Keratinocyte (primary cell): ENCODE results near the gene IDI1. TPM values are rescaled to one million over a fixed set of nuclear protein-coding genes. Genes with fewer than 3 reads are reported as not detected.

Experiments used
- DNase-seq: peaks from one replicate; pipeline ENCODE4 v3.0.0-alpha.2; 2011; ENCODE audit warnings: low read depth, missing footprints, low spot score
- FAIRE-seq: peaks from 2 replicates; lab custom pipeline; 2011; peaks lifted over from hg19 to GRCh38; lab: Jason Lieb, UNC
- H2AFZ ChIP-seq: 2 replicates; pipeline ENCODE4 v1.6.0; 2012; ENCODE audit warnings: low read length, control low read depth, inconsistent platforms; ENCODE audit not compliant: control insufficient read depth
- H3K27ac ChIP-seq: 2 replicates; pipeline ENCODE4 v1.5.1; 2011; ENCODE audit warnings: low read length; ENCODE audit not compliant: control insufficient read depth, insufficient read depth
- H3K27me3 ChIP-seq: 3 replicates; pipeline ENCODE4 v1.6.0; 2011; ENCODE audit warnings: low read length; ENCODE audit not compliant: control insufficient read depth, insufficient read depth; ENCODE audit errors: extremely low read depth
- H3K36me3 ChIP-seq, 2 experiments: 2 replicates in 1 of 2; 3 replicates in 1 of 2; pipeline ENCODE4 v1.5.1; 2011; ENCODE audit warnings: low read length in 2 of 2, mild to moderate bottlenecking in 1 of 2; ENCODE audit not compliant: control insufficient read depth in 2 of 2, insufficient read depth in 2 of 2; ENCODE audit errors: extremely low read depth in 1 of 2
- H3K4me1 ChIP-seq: 3 replicates; pipeline ENCODE4 v1.5.1; 2011; ENCODE audit warnings: low read length; ENCODE audit not compliant: control insufficient read depth, insufficient read depth; ENCODE audit errors: extremely low read depth
- H3K4me2 ChIP-seq: 3 replicates; pipeline ENCODE4 v1.6.0; 2011; ENCODE audit warnings: low read depth, low read length; ENCODE audit not compliant: control insufficient read depth, insufficient read depth; ENCODE audit errors: extremely low read depth
- H3K4me3 ChIP-seq, 3 experiments: fragments of 200-600 bp in 1 of 3; sonication (generic) in 1 of 3; 2 replicates in 2 of 3; 3 replicates in 1 of 3; pipeline ENCODE4 v1.5.1; 2011 to 2016; ENCODE audit warnings: low read length in 3 of 3, mild to moderate bottlenecking in 3 of 3, control low read depth in 2 of 3, inconsistent platforms in 1 of 3, low read depth in 1 of 3, mixed read lengths in 1 of 3, mixed run types in 1 of 3, moderate library complexity in 1 of 3; ENCODE audit not compliant: control insufficient read depth in 2 of 3, insufficient read depth in 2 of 3; ENCODE audit errors: extremely low read depth in 1 of 3
- H3K79me2 ChIP-seq: 2 replicates; pipeline ENCODE4 v1.6.0; 2012; ENCODE audit warnings: low read length; ENCODE audit not compliant: control insufficient read depth, insufficient read depth
- H3K9ac ChIP-seq: 3 replicates; pipeline ENCODE4 v1.6.0; 2011; ENCODE audit warnings: low read length; ENCODE audit not compliant: control insufficient read depth, insufficient read depth; ENCODE audit errors: extremely low read depth
- H3K9me1 ChIP-seq: 3 replicates; pipeline ENCODE4 v1.6.0; 2011; ENCODE audit warnings: low read length; ENCODE audit not compliant: control insufficient read depth, insufficient read depth; ENCODE audit errors: extremely low read depth
- H3K9me3 ChIP-seq: 2 replicates; pipeline ENCODE4 v1.5.1; 2012; ENCODE audit warnings: low read depth, low read length; ENCODE audit not compliant: control insufficient read depth
- H4K20me1 ChIP-seq: 3 replicates; pipeline ENCODE4 v1.6.0; 2011; ENCODE audit warnings: low read length; ENCODE audit not compliant: control insufficient read depth, insufficient read depth; ENCODE audit errors: extremely low read depth
- EZH2 ChIP-seq: IDR thresholded peaks from one replicate; pipeline ENCODE4 v1.6.1; 2012; ENCODE audit warnings: inconsistent platforms, mild to moderate bottlenecking, low read length, moderate library complexity
- dilution Hi-C: fragments of 300-500 bp; cut with MboI; formaldehyde crosslinking; loops from one replicate; pipeline ENCODE4 v1.7.0; 2020; ENCODE audit warnings: low sequenced_read_pairs; ENCODE audit not compliant: extremely low pct_ligation_motif_present
- polyA plus RNA-seq, 5 experiments: library from polyadenylated mRNA; depleted of rRNA in 3 of 5; stranded (reverse) in 3 of 5; stranded (forward) in 1 of 5; unstranded in 1 of 5; fragments of >200 nt; gene quantifications; 1 replicate in 1 of 5; 2 replicates in 3 of 5; 3 replicates in 1 of 5; pipeline versions ENCODE4 v1.2.1 to v1.2.3, GENCODE V29; 2011 to 2012; ENCODE audit warnings: missing spikeins in 2 of 5, low read depth in 1 of 5, low replicate concordance in 1 of 5
- TF ChIP-seq, protein P1 (sequence below), 3 experiments: IDR thresholded peaks in 1 of 3; conservative IDR thresholded peaks in 1 of 3; optimal IDR thresholded peaks in 1 of 3; 2 replicates in 2 of 3; 3 replicates in 1 of 3; pipeline versions ENCODE3 to v1.5.1; 2011; ENCODE audit warnings: low read length in 3 of 3, mild to moderate bottlenecking in 3 of 3, moderate library complexity in 2 of 3, control low read depth in 1 of 3, inconsistent platforms in 1 of 3; ENCODE audit not compliant: insufficient read depth in 2 of 3; ENCODE audit errors: extremely low read depth in 1 of 3

The IDI1 gene
- polyA plus RNA-seq, 1 donor (not counting 4 experiments of a cell fraction or from before 2014, with no cell fraction given): 298 TPM

DNA sequence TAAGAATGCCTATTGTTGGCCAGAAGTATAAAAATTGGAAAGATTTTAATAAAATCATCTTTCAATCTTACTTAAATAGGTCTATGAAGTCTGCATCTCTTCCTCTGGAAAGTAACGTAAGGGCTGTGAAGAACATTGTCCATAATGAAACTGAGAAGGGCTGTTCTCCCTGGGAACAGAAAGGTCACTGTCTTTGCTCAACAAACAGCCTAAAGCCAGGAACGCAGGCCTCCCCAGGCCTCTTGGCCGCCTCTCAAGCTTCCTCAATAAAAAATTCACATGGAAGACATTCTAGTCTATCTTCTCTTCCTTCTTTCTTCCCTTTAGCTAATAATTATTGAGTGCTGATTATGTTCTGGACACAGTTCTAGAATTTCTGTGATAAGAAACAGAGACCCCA is 14.2 kb downstream of the IDI1 start:
- FAIRE-seq: no peak
- dilution Hi-C loops: no loop called here
- no peak overlapping the region for H3K4me3 ChIP-seq

DNA sequence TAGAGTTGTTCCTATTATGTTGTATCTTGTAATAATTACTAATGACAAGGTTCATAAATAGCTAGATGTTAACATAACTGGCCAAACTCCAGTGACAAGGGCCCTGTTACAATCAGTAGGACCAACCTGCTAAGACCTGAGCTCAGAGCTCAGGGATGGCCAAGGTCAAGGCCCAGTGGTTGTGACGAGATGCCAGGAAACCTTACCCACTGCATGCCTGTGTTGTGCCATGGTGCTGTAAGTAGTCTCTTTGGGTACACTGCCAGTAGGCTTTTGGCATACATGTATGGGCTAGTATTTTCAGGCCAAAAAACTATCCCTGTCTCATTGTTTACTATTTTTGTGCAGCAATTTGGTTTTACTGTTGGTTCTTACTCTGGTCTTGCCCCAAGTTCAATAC is 15.3 kb downstream of the IDI1 start:
- DNase-seq (no peak), FAIRE-seq (no peak)
- H3K4me2 ChIP-seq: no peak overlapping the region
- peaks cover 15% of the 10 kb centered on the region for H3K4me1 ChIP-seq
- H3K9me1 ChIP-seq: no peaks in the 10 kb centered on the region
- no peak overlapping the region for H3K4me3 ChIP-seq
- H3K36me3 ChIP-seq: peaks cover 2 to 8% of the 10 kb centered on the region in 2 experiments
- dilution Hi-C loops: no loop called here
- H4K20me1 ChIP-seq: peaks cover 8% of the 10 kb centered on the region
- H3K27me3 ChIP-seq: no peaks in the 10 kb centered on the region
- H3K79me2 ChIP-seq: no peaks in the 10 kb centered on the region
- no peak overlapping the region for H3K27ac ChIP-seq
- TF ChIP-seq, protein P1, sequence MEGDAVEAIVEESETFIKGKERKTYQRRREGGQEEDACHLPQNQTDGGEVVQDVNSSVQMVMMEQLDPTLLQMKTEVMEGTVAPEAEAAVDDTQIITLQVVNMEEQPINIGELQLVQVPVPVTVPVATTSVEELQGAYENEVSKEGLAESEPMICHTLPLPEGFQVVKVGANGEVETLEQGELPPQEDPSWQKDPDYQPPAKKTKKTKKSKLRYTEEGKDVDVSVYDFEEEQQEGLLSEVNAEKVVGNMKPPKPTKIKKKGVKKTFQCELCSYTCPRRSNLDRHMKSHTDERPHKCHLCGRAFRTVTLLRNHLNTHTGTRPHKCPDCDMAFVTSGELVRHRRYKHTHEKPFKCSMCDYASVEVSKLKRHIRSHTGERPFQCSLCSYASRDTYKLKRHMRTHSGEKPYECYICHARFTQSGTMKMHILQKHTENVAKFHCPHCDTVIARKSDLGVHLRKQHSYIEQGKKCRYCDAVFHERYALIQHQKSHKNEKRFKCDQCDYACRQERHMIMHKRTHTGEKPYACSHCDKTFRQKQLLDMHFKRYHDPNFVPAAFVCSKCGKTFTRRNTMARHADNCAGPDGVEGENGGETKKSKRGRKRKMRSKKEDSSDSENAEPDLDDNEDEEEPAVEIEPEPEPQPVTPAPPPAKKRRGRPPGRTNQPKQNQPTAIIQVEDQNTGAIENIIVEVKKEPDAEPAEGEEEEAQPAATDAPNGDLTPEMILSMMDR (optimal IDR thresholded peaks at IDR 0.05 in 1 of 3, IDR thresholded peaks at IDR 0.05 in 1 of 3, conservative IDR thresholded peaks at IDR 0.05 in 1 of 3; ENCODE audit: extremely low read depth in 1 of 3, insufficient read depth in 2 of 3, low read length in 3 of 3): no peak
- no peak for TF ChIP-seq EZH2
- H2AFZ ChIP-seq: no peak overlapping the region
- H3K9ac ChIP-seq: no peak overlapping the region
- no peaks in the 10 kb centered on the region for H3K9me3 ChIP-seq

More for the DNA sequence above, 14.2 kb downstream of the IDI1 start:
- Histone ChIP-seq H3K9me1 (no peaks in the 10 kb centered on the region), H3K9ac (no peak overlapping the region), H3K36me3 (peaks cover 2 to 8% of the 10 kb centered on the region in 2 experiments), H4K20me1 (peaks cover 8% of the 10 kb centered on the region), H3K4me2 (no peak overlapping the region), H3K27ac (no peak overlapping the region), H2AFZ (no peak overlapping the region), H3K9me3 (no peaks in the 10 kb centered on the region), H3K27me3 (no peaks in the 10 kb centered on the region), H3K79me2 (no peaks in the 10 kb centered on the region), H3K4me1 (peaks cover 15% of the 10 kb centered on the region)
- DNase-seq: no peak
- no peak for TF ChIP-seq EZH2
- TF ChIP-seq, protein P1 (optimal IDR thresholded peaks at IDR 0.05 in 1 of 3, IDR thresholded peaks at IDR 0.05 in 1 of 3, conservative IDR thresholded peaks at IDR 0.05 in 1 of 3; ENCODE audit: extremely low read depth in 1 of 3, insufficient read depth in 2 of 3, low read length in 3 of 3): no peak
